ENCODE measurements around the gene STUM.

The STUM gene

DNA sequence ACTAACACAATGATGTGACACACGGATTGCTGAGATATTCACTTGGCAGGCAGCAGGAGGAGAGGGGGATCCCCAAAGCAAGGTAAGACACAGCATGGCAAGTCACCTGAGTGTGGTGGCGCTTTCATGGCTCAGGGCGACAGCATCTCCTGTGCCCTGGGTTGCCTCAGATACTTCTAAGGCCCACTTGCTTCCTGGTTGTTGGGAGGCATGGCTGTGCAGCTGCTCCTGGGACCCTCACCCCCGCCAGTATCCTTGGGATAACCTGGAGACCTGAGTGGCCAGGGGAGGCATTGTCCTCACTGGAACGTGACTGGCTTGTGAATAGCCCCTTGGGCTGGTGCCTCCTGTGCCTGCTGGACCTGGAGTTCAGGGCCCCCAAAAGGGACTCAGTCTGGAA, 69.8 kb downstream of the STUM start:
- TF ChIP-seq Cebpa-rat (IDR thresholded peaks at IDR 0.05) = no peak
- no peaks in the 10 kb centered on the region for H3K27me3 ChIP-seq
- no peak overlapping the region for H3K4me3 ChIP-seq
- H3K4me2 ChIP-seq = 0 out of 22 replicates have a peak overlapping the region, but pooled peaks of 1 of the 11 experiments have one; percentile 9
- H3K9ac ChIP-seq = no peak overlapping the region
- no peaks in the 10 kb centered on the region for H3K36me3 ChIP-seq
- peaks cover 20 to 32% (median 27%) of the 10 kb centered on the region in 11 experiments for H3K9me3 ChIP-seq (replicated peaks in 1 of 11)
- no peaks in the 10 kb centered on the region; a peak in 1 of 20 replicates for H3K4me1 ChIP-seq
- H3K27ac ChIP-seq = no peak overlapping the region
- H4K20me1 ChIP-seq = no peaks in the 10 kb centered on the region

DNA sequence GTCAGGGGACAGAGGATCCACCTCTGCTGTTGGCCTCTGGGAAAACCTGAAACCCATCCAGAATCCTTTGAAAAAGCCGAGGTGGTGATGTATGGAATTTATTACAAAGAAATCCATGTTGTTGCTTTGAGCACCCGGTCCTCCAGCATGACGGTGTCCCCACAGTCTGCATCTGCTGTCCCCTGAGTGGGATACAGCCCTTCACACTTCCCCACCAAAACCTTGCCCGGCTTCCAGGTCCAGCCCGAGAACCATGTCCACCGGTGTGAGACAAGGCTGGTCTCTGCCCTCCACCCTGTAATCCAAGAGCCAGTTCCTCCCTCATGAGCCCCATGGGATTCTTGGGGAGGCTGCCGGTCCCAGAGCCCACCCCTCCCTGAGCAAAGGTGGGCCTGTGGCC, 70.5 kb downstream of the STUM start:
- Histone ChIP-seq H3K27me3 (no peaks in the 10 kb centered on the region), H3K9ac (no peak overlapping the region), H3K9me3 (replicated peaks in 1 of 11) (peaks cover 20 to 32% (median 27%) of the 10 kb centered on the region in 11 experiments), H3K4me2 (0 out of 22 replicates have a peak overlapping the region, but pooled peaks of 1 of the 11 experiments have one; percentile 9), H3K27ac (no peak overlapping the region), H3K36me3 (no peaks in the 10 kb centered on the region), H4K20me1 (no peaks in the 10 kb centered on the region), H3K4me3 (no peak overlapping the region), H3K4me1 (no peaks in the 10 kb centered on the region; a peak in 1 of 20 replicates)
- TF ChIP-seq Cebpa-rat (IDR thresholded peaks at IDR 0.05) = no peak

DNA sequence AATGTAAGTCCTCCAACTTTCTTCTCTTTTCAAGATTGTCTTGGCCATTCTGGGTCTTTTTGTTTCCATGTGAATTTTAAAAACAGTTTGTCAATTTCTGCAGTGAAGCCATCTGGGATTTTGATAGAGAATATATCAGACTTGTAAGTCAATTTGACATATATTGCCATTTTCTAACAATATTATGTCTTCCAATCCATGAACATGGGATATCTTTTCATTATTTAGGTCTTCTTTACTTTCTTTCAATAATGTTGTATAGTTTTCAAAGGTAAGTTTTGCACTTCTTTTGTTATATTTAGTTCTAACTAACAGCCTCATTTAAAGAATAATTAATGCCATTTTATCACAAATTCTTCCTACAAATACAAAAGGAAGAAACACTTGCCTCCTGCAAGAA, 73.4 kb downstream of the STUM start:
- no peak overlapping the region for H3K27ac ChIP-seq
- TF ChIP-seq Cebpa-rat (IDR thresholded peaks at IDR 0.05) = no peak
- no peaks in the 10 kb centered on the region for H3K36me3 ChIP-seq
- no peak overlapping the region for H3K4me2 ChIP-seq
- H3K27me3 ChIP-seq = no peaks in the 10 kb centered on the region
- no peak overlapping the region for H3K9ac ChIP-seq
- no peak overlapping the region for H3K4me3 ChIP-seq
- H3K9me3 ChIP-seq (replicated peaks in 1 of 11) = peaks cover 8 to 18% (median 12%) of the 10 kb centered on the region in 11 experiments; a peak in 19 of 22 replicates
- H4K20me1 ChIP-seq = no peaks in the 10 kb centered on the region
- peaks cover 0 to 12% (median 10%) of the 10 kb centered on the region in 10 experiments; a peak in 15 of 20 replicates for H3K4me1 ChIP-seq

DNA sequence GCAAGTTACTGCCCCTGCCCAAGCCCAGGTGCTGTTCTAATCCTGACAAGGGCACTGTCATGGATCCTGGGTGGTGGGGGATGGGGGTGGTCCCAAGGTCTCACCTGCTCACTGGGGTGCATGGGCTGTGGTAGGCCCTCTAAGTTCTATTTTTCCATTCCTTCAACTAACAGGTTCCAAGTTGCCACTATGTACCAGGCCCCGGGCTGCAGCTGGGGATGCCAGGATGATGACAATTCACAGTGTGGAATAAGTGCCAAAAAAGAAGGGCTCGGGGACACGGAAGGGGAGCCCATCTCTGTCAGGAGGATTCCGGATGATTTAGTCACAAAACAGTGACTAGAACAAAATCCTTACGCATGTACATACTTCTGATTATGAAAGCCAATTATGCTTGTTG, 76.0 kb downstream of the STUM start:
- Histone ChIP-seq H4K20me1 (no peaks in the 10 kb centered on the region), H3K4me2 (no peak overlapping the region), H3K4me3 (no peak overlapping the region), H3K27ac (no peak overlapping the region), H3K27me3 (no peaks in the 10 kb centered on the region), H3K9ac (no peak overlapping the region), H3K4me1 (peaks cover 5 to 23% (median 16%) of the 10 kb centered on the region in 10 experiments; a peak in 16 of 20 replicates), H3K36me3 (no peaks in the 10 kb centered on the region), H3K9me3 (replicated peaks in 1 of 11) (peaks cover 6 to 21% (median 11%) of the 10 kb centered on the region in 11 experiments; a peak in 19 of 22 replicates)
- no peak for TF ChIP-seq Cebpa-rat (IDR thresholded peaks at IDR 0.05)

DNA sequence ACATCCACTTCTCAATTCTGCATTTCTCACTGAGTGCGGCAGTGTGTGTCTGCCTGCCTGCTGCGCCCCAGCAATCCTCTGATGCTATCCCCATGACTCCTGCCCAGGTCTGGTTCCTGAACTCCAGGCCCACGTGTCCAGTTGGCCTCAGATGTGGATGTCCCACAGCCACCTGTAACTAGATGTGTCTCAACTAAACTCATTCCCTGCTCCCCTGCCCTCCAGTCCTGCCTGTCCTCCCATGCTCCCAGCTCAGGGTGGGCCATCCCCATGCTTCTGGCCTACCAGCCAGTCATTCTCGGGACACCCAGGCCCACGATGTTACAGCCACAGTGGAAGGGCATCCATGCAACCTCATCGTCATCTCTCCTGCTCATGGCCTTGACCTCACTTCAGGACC, 76.8 kb downstream of the STUM start:
- Histone ChIP-seq H3K9ac (no peak overlapping the region), H3K27me3 (no peaks in the 10 kb centered on the region), H3K27ac (no peak overlapping the region)

DNA sequence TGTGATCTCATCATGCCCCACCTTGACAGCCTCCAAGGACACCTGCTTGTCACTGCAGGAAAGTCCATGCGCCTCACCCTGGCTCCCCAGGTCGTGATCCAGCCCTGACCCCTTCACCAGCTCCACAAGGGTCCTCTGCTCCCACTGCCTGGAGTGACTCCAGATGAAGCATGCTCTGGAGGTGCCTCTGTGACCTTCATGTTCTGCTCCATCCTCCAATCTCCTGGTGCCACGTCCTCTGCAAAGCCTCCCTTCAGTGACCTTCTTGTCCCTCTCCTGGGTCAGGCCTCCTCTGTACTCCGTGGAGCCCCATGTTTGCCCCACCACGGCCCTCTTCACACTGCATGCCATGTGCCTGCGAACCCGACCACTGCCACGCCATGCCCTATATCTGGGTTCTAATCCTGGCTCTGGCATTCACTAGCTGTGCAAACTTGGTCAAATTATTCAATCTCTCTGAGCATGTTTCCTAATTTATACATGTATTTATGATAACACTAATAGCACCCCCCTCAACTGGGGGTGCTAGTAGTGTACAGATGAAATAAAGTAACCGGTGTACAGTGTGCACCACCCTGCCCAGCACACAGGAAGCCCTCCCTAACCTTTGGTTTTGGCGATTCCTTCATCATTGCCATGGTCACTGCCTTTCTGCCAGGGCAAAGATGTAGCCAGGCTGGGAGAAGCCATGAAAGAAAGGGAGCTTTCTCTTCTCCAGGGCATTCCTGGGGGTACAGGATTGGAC, 77.4 kb downstream of the STUM start:
- Histone ChIP-seq H3K27ac (no peak overlapping the region), H4K20me1 (no peaks in the 10 kb centered on the region), H3K4me1 (peaks cover 8 to 32% (median 25%) of the 10 kb centered on the region in 10 experiments), H3K27me3 (no peaks in the 10 kb centered on the region), H3K9ac (no peak overlapping the region), H3K4me3 (no peak overlapping the region), H3K9me3 (replicated peaks in 1 of 11) (peaks cover 6 to 21% (median 11%) of the 10 kb centered on the region in 11 experiments; a peak in 19 of 22 replicates), H3K4me2 (peak overlapping the region in 10 of 11 experiments; percentile 12 to 53 (median 40); a peak in 15 of 22 replicates), H3K36me3 (0 out of 22 replicates have a peak, but pooled peaks cover 0 to 6% (median 0%) of the 10 kb centered on the region in 11 experiments)
- no peak for TF ChIP-seq Cebpa-rat (IDR thresholded peaks at IDR 0.05)

More for the DNA sequence above, 76.8 kb downstream of the STUM start:
- TF ChIP-seq Cebpa-rat (IDR thresholded peaks at IDR 0.05) = no peak
- Histone ChIP-seq H3K4me2 (no peak overlapping the region), H3K36me3 (0 out of 22 replicates have a peak, but pooled peaks cover 0 to 6% (median 0%) of the 10 kb centered on the region in 11 experiments), H3K4me3 (no peak overlapping the region), H3K4me1 (peaks cover 5 to 25% (median 19%) of the 10 kb centered on the region in 10 experiments; a peak in 18 of 20 replicates), H3K9me3 (replicated peaks in 1 of 11) (peaks cover 6 to 21% (median 11%) of the 10 kb centered on the region in 11 experiments; a peak in 19 of 22 replicates), H4K20me1 (no peaks in the 10 kb centered on the region)

DNA sequence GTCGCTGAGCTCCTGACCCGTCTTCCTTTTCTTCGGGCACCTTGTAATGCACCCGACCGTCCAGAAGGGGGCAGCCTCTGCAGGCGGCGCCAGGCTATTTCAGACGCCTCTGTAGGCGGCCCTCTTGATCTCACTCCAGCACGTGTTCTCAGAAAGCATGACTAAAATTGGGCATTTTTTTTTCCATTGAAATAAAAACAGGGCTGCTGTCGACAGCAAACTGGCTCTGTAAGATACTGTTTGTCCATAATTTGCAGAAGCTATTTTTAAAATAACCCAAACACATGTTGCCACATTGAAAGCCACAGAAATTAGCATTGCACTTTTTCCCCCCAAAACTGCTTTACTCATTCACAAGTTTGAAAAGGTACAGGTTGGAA, 78.0 kb downstream of the STUM start:
- H4K20me1 ChIP-seq = no peaks in the 10 kb centered on the region
- H3K4me3 ChIP-seq = no peak overlapping the region
- H3K27ac ChIP-seq = no peak overlapping the region
- no peak overlapping the region for H3K9ac ChIP-seq
- no peaks in the 10 kb centered on the region for H3K27me3 ChIP-seq
- no peak for TF ChIP-seq Cebpa-rat (IDR thresholded peaks at IDR 0.05)
- 0 out of 22 replicates have a peak, but pooled peaks cover 0 to 6% (median 0%) of the 10 kb centered on the region in 11 experiments for H3K36me3 ChIP-seq
- H3K4me2 ChIP-seq = peak overlapping the region in 10 of 11 experiments; percentile 12 to 53 (median 40); a peak in 15 of 22 replicates
- peaks cover 6 to 19% (median 10%) of the 10 kb centered on the region in 11 experiments; a peak in 19 of 22 replicates for H3K9me3 ChIP-seq (replicated peaks in 1 of 11)
- H3K4me1 ChIP-seq = peaks cover 14 to 37% (median 31%) of the 10 kb centered on the region in 10 experiments

DNA sequence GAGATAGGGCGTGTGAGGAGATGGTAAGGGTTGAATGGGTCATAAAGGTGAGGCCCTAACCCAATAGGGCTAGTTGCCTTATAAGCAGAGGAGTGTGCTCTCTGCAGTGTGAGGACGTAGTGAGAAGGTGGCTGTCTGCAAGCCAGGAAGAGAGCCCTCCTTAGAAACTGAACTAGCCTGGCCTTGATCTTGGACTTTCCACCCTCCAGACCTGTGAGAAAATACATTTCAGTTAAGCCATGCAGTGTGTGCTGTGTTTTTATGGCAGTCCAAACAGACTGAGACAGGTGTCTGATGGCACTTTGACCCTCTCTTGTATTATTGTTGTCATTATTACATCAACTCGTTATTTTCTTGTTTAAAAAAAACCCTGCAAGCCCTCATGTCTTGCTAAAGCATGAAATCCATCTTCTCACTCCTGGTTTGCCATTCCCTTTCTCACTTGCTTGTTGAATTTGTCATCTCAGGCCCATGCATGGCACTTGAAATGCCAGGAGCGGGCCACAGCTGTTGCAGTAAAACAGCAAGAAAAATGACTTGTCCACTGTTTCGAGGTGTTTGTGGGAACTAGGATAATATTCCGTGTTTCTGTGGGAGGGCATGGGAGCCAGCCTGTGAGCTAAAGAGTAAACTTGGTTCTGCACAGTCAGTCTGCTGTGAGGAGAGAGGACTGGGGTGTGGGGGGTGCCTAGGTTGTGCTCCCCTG, 78.6 kb downstream of the STUM start:
- Histone ChIP-seq H4K20me1 (no peaks in the 10 kb centered on the region), H3K27me3 (no peaks in the 10 kb centered on the region), H3K9ac (no peak overlapping the region), H3K36me3 (0 out of 22 replicates have a peak, but pooled peaks cover 0 to 6% (median 0%) of the 10 kb centered on the region in 11 experiments), H3K4me2 (peak overlapping the region in 6 of 11 experiments; percentile 14 to 41 (median 34); a peak in 7 of 22 replicates), H3K4me1 (peaks cover 20 to 44% (median 37%) of the 10 kb centered on the region in 10 experiments), H3K27ac (no peak overlapping the region; a peak in 1 of 22 replicates), H3K9me3 (replicated peaks in 1 of 11) (peaks cover 3 to 13% (median 5%) of the 10 kb centered on the region in 11 experiments; a peak in 19 of 22 replicates), H3K4me3 (no peak overlapping the region)
- TF ChIP-seq Cebpa-rat (IDR thresholded peaks at IDR 0.05) = no peak

Measured in BLaER1 treated with 17β-estradiol and CSF1 and Interleukin-3, amounts not matched to agents 10 nM and 100 nM (cell line).